DOHH2 (cell line): ENCODE measurements around the gene HSBP1L1.

ENCODE experiments used
- CTCF ChIP-seq: fragments of 200-600 bp; sonication (generic); IDR thresholded peaks from one replicate; pipeline ENCODE4 v1.5.1; 2014; ENCODE audit warnings: antibody characterized with exemption, mild to moderate bottlenecking, low read depth, low read length; ENCODE audit not compliant: poor library complexity, severe bottlenecking
- EZH2phosphoT487 ChIP-seq: fragments of 200-600 bp; sonication (generic); IDR thresholded peaks from 2 replicates; pipeline ENCODE4 v1.6.1; 2017; ENCODE audit warnings: borderline replicate concordance, mild to moderate bottlenecking, antibody characterized with exemption, low read length, moderate library complexity, mixed read lengths

- no peak for TF ChIP-seq CTCF
- no peak for TF ChIP-seq EZH2phosphoT487
These were observed 5.5 kb upstream of the HSBP1L1 start for GRCh38 chr18:79958981-79959380.
